Measurements from ENCODE around the gene VPS33B.

GRCh38 chr15:90982135-90982534 is 40.3 kb downstream of the VPS33B start:
- no peak for TF ChIP-seq REST (IDR thresholded peaks at IDR 0.05)
- TF ChIP-seq YY1 (IDR thresholded peaks at IDR 0.05): no peak
- no peak for TF ChIP-seq CTCF (IDR thresholded peaks at IDR 0.05; ENCODE audit: low read depth, low read length, missing input control)
- TF ChIP-seq RAD21 (IDR thresholded peaks at IDR 0.05): no peak
- no peak for TF ChIP-seq MAX (IDR thresholded peaks at IDR 0.05)
- no peak for TF ChIP-seq SP1 (IDR thresholded peaks at IDR 0.05)
